H1 (cell line): ENCODE measurements around the gene MYH13. TPM values are rescaled to one million over a fixed set of nuclear protein-coding genes. Genes with fewer than 3 reads are reported as not detected.

Experiments used
- CTCF ChIA-PET: fragments of 300-600 bp; sonication (Branson Sonifier 250); formaldehyde crosslinking; loops from one replicate; lab custom pipeline; 2021; ENCODE audit not compliant: partially characterized antibody; lab: Charles Lee
- POLR2A ChIA-PET: fragments of 300-600 bp; sonication (Branson Sonifier 250); formaldehyde crosslinking; loops from one replicate; lab custom pipeline; 2021; ENCODE audit warnings: inconsistent platforms; ENCODE audit not compliant: partially characterized antibody; lab: Charles Lee
- DNase-seq, 2 experiments: peaks; one replicate each; pipeline versions ENCODE4 v3.0.0 to v3.0.0-alpha.2; 2010 to 2022; ENCODE audit warnings: low spot score in 2 of 2, low read depth in 1 of 2, mixed read lengths in 1 of 2
- FAIRE-seq: peaks from 2 replicates; lab custom pipeline; 2011; peaks lifted over from hg19 to GRCh38; lab: Jason Lieb, UNC
- H2AFZ ChIP-seq: 2 replicates; pipeline ENCODE4 v1.8.1; 2012; ENCODE audit warnings: low read length, inconsistent platforms
- H2AK5ac ChIP-seq: 2 replicates; pipeline ENCODE4 v1.6.1; 2013; ENCODE audit warnings: low read depth, low read length
- H2BK120ac ChIP-seq: replicated peaks from 2 replicates; pipeline ENCODE3; 2013; ENCODE audit warnings: low read depth, low read length, inconsistent platforms
- H2BK12ac ChIP-seq: 2 replicates; pipeline ENCODE4 v1.6.1; 2013; ENCODE audit warnings: low read depth, low read length
- H2BK15ac ChIP-seq: 2 replicates; pipeline ENCODE4 v1.6.1; 2013; ENCODE audit warnings: low read length
- H2BK20ac ChIP-seq: 2 replicates; pipeline ENCODE4 v1.6.1; 2013; ENCODE audit warnings: low read length
- H2BK5ac ChIP-seq: 2 replicates; pipeline ENCODE4 v1.6.1; 2013; ENCODE audit warnings: low read depth, low read length
- H3K14ac ChIP-seq: 2 replicates; pipeline ENCODE4 v1.6.1; 2013; ENCODE audit warnings: inconsistent platforms; ENCODE audit not compliant: insufficient read length
- H3K18ac ChIP-seq: 2 replicates; pipeline ENCODE4 v1.6.1; 2013; ENCODE audit warnings: low read length; ENCODE audit errors: extremely low read depth
- H3K23ac ChIP-seq: 2 replicates; pipeline ENCODE4 v1.6.1; 2013; ENCODE audit warnings: inconsistent platforms; ENCODE audit not compliant: insufficient read length
- H3K23me2 ChIP-seq: 2 replicates; pipeline ENCODE4 v1.6.1; 2013; ENCODE audit warnings: low read depth, low read length
- H3K27ac ChIP-seq: 2 replicates; pipeline ENCODE4 v1.6.1; 2011; ENCODE audit warnings: low read depth, low read length, inconsistent platforms
- H3K27me3 ChIP-seq, 4 experiments: replicated peaks in 1 of 4; 1 replicate in 1 of 4; 2 replicates in 3 of 4; pipeline versions ENCODE4 v1.6.1 to v1.8.1; 2011 to 2013; ENCODE audit warnings: low read length in 3 of 4, mild to moderate bottlenecking in 3 of 4, inconsistent platforms in 2 of 4, mixed read lengths in 2 of 4, moderate library complexity in 1 of 4; ENCODE audit not compliant: control insufficient read depth in 3 of 4, insufficient read depth in 3 of 4; ENCODE audit errors: extremely low read depth in 1 of 4
- H3K36me3 ChIP-seq, 4 experiments: 2 replicates each; pipeline versions ENCODE4 v1.6.1 to v1.8.1; 2011 to 2013; ENCODE audit warnings: mild to moderate bottlenecking in 4 of 4, low read length in 3 of 4, moderate library complexity in 2 of 4, control low read depth in 1 of 4, inconsistent platforms in 1 of 4; ENCODE audit not compliant: insufficient read depth in 4 of 4, control insufficient read depth in 2 of 4
- H3K4ac ChIP-seq: replicated peaks from 2 replicates; pipeline ENCODE3; 2013; ENCODE audit warnings: low read length, low read depth, mixed read lengths, inconsistent platforms; ENCODE audit not compliant: insufficient read length
- H3K4me1 ChIP-seq, 4 experiments: replicated peaks in 1 of 4; 1 replicate in 1 of 4; 2 replicates in 3 of 4; pipeline versions ENCODE4 v1.6.1 to v1.8.1; 2011 to 2013; ENCODE audit warnings: low read length in 3 of 4, inconsistent platforms in 2 of 4, mixed read lengths in 1 of 4; ENCODE audit not compliant: insufficient read depth in 4 of 4, control insufficient read depth in 3 of 4
- H3K4me2 ChIP-seq, 2 experiments: 2 replicates each; pipeline versions ENCODE4 v1.6.1 to v1.8.1; 2011 to 2013; ENCODE audit warnings: low read depth in 2 of 2, low read length in 2 of 2, control low read depth in 1 of 2, inconsistent platforms in 1 of 2, mild to moderate bottlenecking in 1 of 2; ENCODE audit not compliant: insufficient read depth in 1 of 2
- H3K4me3 ChIP-seq, 4 experiments: fragments of 200-600, 300-600 bp in 1 of 4; sonication (generic), shearing (Covaris generic), sonication (Bioruptor Twin) in 1 of 4; 2 replicates each; pipeline versions ENCODE4 v1.5.1 to v1.8.1; 2011 to 2016; ENCODE audit warnings: low read length in 4 of 4, low read depth in 3 of 4, control low read depth in 2 of 4, inconsistent platforms in 2 of 4, mild to moderate bottlenecking in 2 of 4, mixed read lengths in 1 of 4, moderate library complexity in 1 of 4; ENCODE audit not compliant: insufficient read depth in 2 of 4; ENCODE audit errors: extremely low read depth in 1 of 4
- H3K56ac ChIP-seq: replicated peaks from 2 replicates; pipeline ENCODE3; 2013; ENCODE audit warnings: low read depth, mild to moderate bottlenecking, mixed read lengths, low read length, inconsistent platforms; ENCODE audit not compliant: insufficient read length
- H3K79me1 ChIP-seq: 2 replicates; pipeline ENCODE4 v1.6.1; 2013; ENCODE audit warnings: low read depth, low read length, control low read depth
- H3K79me2 ChIP-seq, 2 experiments: 2 replicates each; pipeline versions ENCODE4 v1.6.1 to v1.8.1; 2012 to 2013; ENCODE audit warnings: low read length in 2 of 2, mild to moderate bottlenecking in 2 of 2, inconsistent platforms in 1 of 2; ENCODE audit not compliant: insufficient read depth in 2 of 2, control insufficient read depth in 1 of 2
- H3K9ac ChIP-seq, 4 experiments: replicated peaks in 1 of 4; 1 replicate in 1 of 4; 2 replicates in 3 of 4; pipeline versions ENCODE4 v1.6.1 to v1.8.1; 2011 to 2013; ENCODE audit warnings: low read depth in 3 of 4, low read length in 3 of 4, control low read depth in 2 of 4, mild to moderate bottlenecking in 2 of 4, moderate library complexity in 2 of 4, inconsistent platforms in 1 of 4; ENCODE audit errors: extremely low read depth in 1 of 4
- H3K9me3 ChIP-seq, 2 experiments: 2 replicates each; pipeline versions ENCODE4 v1.6.1 to v1.8.1; 2012 to 2013; ENCODE audit warnings: mild to moderate bottlenecking in 2 of 2, moderate library complexity in 2 of 2, control low read depth in 1 of 2, inconsistent platforms in 1 of 2, low read depth in 1 of 2, low read length in 1 of 2, mixed read lengths in 1 of 2; ENCODE audit not compliant: insufficient read depth in 2 of 2
- H4K20me1 ChIP-seq, 2 experiments: replicated peaks in 1 of 2; 2 replicates each; pipeline versions ENCODE3 to v1.8.1; 2011 to 2013; ENCODE audit warnings: inconsistent platforms in 2 of 2, low read length in 2 of 2, mild to moderate bottlenecking in 1 of 2; ENCODE audit not compliant: insufficient read depth in 2 of 2, control insufficient read depth in 1 of 2
- H4K5ac ChIP-seq: 2 replicates; pipeline ENCODE4 v1.6.1; 2013; ENCODE audit warnings: low read length, low read depth, mixed read lengths, inconsistent platforms; ENCODE audit not compliant: insufficient read length
- H4K8ac ChIP-seq: 2 replicates; pipeline ENCODE4 v1.8.0; 2013; ENCODE audit warnings: mild to moderate bottlenecking, moderate library complexity, low read length, inconsistent platforms; ENCODE audit not compliant: insufficient read depth; ENCODE audit errors: extremely low read depth
- H4K91ac ChIP-seq: replicated peaks from 2 replicates; pipeline ENCODE3; 2013; ENCODE audit warnings: low read length, mixed read lengths, inconsistent platforms; ENCODE audit not compliant: insufficient read length
- BRCA1 ChIP-seq: IDR thresholded peaks from 2 replicates; pipeline ENCODE4 v1.6.1; 2012; ENCODE audit warnings: low read depth, low read length, improper control_type of control experiment
- E2F6 ChIP-seq: IDR thresholded peaks from 2 replicates; pipeline ENCODE4 v1.6.1; 2012; ENCODE audit warnings: inconsistent platforms
- SIRT6 ChIP-seq: IDR thresholded peaks from one replicate; pipeline ENCODE4 v1.7.1; 2012; ENCODE audit warnings: low read length, inconsistent platforms
- SIX5 ChIP-seq: IDR thresholded peaks from 2 replicates; pipeline ENCODE4 v1.6.1; 2011; ENCODE audit warnings: mild to moderate bottlenecking, low read depth, low read length
- WGBS, 2 experiments: shearing (Covaris generic) in 1 of 2; methylation state at CpG; one replicate each; pipeline versions ENCODE4 v1.1.6 to v1.1.7; 2013 to 2015; ENCODE audit warnings: low lambda C conversion rate in 2 of 2, mixed read lengths in 2 of 2, inconsistent platforms in 1 of 2, low coverage in 1 of 2, missing lambda C conversion rate in 1 of 2; ENCODE audit not compliant: insufficient replicate concordance in 2 of 2, insufficient coverage in 1 of 2, insufficient read length in 1 of 2; ENCODE audit errors: extremely low coverage in 1 of 2, missing lambda C conversion rate in 1 of 2; 5-methylcytosine and 5-hydroxymethylcytosine counted together
- polyA plus RNA-seq, 7 experiments: library from polyadenylated mRNA; depleted of rRNA in 3 of 7; stranded (reverse) in 5 of 7; unstranded in 2 of 7; fragments of >200 nt in 5 of 7; fragments of 200-250 nt in 2 of 7; gene quantifications; 1 replicate in 5 of 7; 2 replicates in 1 of 7; 4 replicates in 1 of 7; pipeline versions ENCODE4 v1.2.1 to v1.2.3, GENCODE V29; 2011 to 2013; ENCODE audit warnings: missing spikeins in 2 of 7, mixed read lengths in 2 of 7
- total RNA-seq: library from RNA; stranded (reverse); fragmentation: NEBNext Ultra II Directional; extraction: Animal tissue kit (Norgen Biotek cat#: 25700); gene quantifications from 2 replicates; pipeline ENCODE4 v1.2.1, GENCODE V29; 2021

The MYH13 gene
- total and polyA plus RNA-seq, 2 of the 8 experiments (the other 6 are each of a cell fraction or from before 2014, with no cell fraction given): not detected

DNA sequence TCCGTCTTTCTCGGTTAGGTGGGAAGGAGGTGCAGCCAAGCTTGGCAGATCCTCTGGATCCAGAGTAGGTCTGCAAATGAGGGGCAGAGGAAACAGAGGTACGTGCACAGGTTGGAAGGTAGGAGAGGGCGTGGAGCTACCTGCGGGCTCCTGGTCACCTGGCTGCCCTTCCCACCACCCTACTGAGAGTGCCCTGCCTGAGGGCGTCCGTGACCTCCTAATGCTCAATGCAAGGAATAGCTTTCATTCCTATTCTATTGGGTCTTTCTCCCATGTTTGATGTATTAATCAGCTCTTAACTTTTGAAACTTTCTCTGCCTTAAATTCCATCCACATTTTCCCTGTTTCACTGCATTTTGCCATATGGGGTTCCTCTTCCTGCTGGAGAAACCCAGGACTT lies 44.6 kb downstream of the MYH13 start:
- WGBS, 2 experiments: 91% methylated on average over 7 of the region's 7 CpGs; no CpG with 5 or more reads in 1 of the 2 experiments
- H3K4me1 ChIP-seq: no peaks in the 10 kb centered on the region
- no peak overlapping the region for H3K56ac ChIP-seq
- H2BK15ac ChIP-seq: no peak overlapping the region
- no peak for FAIRE-seq
- H3K79me2 ChIP-seq: no peaks in the 10 kb centered on the region
- no peaks in the 10 kb centered on the region for H3K27me3 ChIP-seq
- H4K20me1 ChIP-seq: no peaks in the 10 kb centered on the region
- no peak overlapping the region for H2BK5ac ChIP-seq
- TF ChIP-seq SIRT6 (no peak), BRCA1 (no peak), E2F6 (no peak), SIX5 (no peak)
- no peaks in the 10 kb centered on the region for H3K36me3 ChIP-seq
- H3K9me3 ChIP-seq: no peaks in the 10 kb centered on the region
- peak overlapping the region; percentile 19; the same call in 1 of the 2 replicates for H3K18ac ChIP-seq
- no peak overlapping the region for H2AK5ac ChIP-seq
- no peak overlapping the region for H2BK120ac ChIP-seq
- H4K8ac ChIP-seq: no peak overlapping the region
- H3K27ac ChIP-seq: no peak overlapping the region
- no peak overlapping the region for H4K91ac ChIP-seq
- H3K9ac ChIP-seq: no peak overlapping the region
- ChIA-PET POLR2A (interaction anchor here (1.7 kb wide), 1 partner anchor 286 kb away, joined by 3 read pairs; no protein-coding TSS in a partner anchor), CTCF (interaction anchor here (0.7 to 15.5 kb wide), 32 partner anchors 8 to 405 kb away, joined by 3 to 343 read pairs (median 4); no protein-coding TSS in a partner anchor)
- no peak overlapping the region for H2AFZ ChIP-seq
- no peak overlapping the region for H3K23ac ChIP-seq
- H3K4ac ChIP-seq: no peak overlapping the region
- H3K4me2 ChIP-seq: no peak overlapping the region
- H2BK12ac ChIP-seq: no peak overlapping the region
- H3K14ac ChIP-seq: no peak overlapping the region
- no peak overlapping the region for H2BK20ac ChIP-seq
- no peaks in the 10 kb centered on the region for H3K23me2 ChIP-seq
- H4K5ac ChIP-seq: no peak overlapping the region
- H3K79me1 ChIP-seq: no peaks in the 10 kb centered on the region
- no peak overlapping the region for H3K4me3 ChIP-seq
- no peak for DNase-seq
